Neural crest cell (in vitro differentiated cells): ENCODE results near the gene TACC2. TPM values are rescaled to one million over a fixed set of nuclear protein-coding genes. Genes with fewer than 3 reads are reported as not detected.
A peak's percentile ranks its signal among the peaks of the same experiment; 100 is the strongest.

Experiments
- DNase-seq: peaks from one replicate; pipeline ENCODE4 v3.0.0; 2021; ENCODE audit warnings: low read depth, mixed read lengths, low spot score
- H3K27ac Mint-ChIP-seq: one replicate; pipeline ENCODE4 v1.8.0; 2021; ENCODE audit warnings: mild to moderate bottlenecking, mixed read lengths; ENCODE audit not compliant: unreplicated experiment
- H3K27me3 Mint-ChIP-seq: 2 replicates; pipeline ENCODE4 v1.8.0; 2021; ENCODE audit warnings: low read depth, mild to moderate bottlenecking, mixed read lengths
- H3K36me3 Mint-ChIP-seq: 2 replicates; pipeline ENCODE4 v1.8.0; 2021; ENCODE audit warnings: low read depth, mild to moderate bottlenecking, mixed read lengths
- H3K4me1 Mint-ChIP-seq: 2 replicates; pipeline ENCODE4 v1.8.0; 2021; ENCODE audit warnings: mixed read lengths
- H3K4me3 Mint-ChIP-seq: one replicate; pipeline ENCODE4 v1.8.0; 2021; ENCODE audit warnings: mild to moderate bottlenecking, mixed read lengths
- H3K9me3 Mint-ChIP-seq: 2 replicates; pipeline ENCODE4 v1.8.0; 2021; ENCODE audit warnings: mixed read lengths
- total RNA-seq: library from RNA; stranded (reverse); gene quantifications from 2 replicates; pipeline ENCODE4 v1.2.1, GENCODE V29; 2021
- TF ChIP-seq, protein P1 (sequence below): fragments of 200-600 bp; sonication (generic); conservative IDR thresholded peaks from 2 replicates; pipeline ENCODE4 v1.5.0; 2021; ENCODE audit warnings: antibody characterized with exemption, mild to moderate bottlenecking

Gene TACC2
- total RNA-seq, 1 donor from 2014 or later, result 48.2 TPM

DNA sequence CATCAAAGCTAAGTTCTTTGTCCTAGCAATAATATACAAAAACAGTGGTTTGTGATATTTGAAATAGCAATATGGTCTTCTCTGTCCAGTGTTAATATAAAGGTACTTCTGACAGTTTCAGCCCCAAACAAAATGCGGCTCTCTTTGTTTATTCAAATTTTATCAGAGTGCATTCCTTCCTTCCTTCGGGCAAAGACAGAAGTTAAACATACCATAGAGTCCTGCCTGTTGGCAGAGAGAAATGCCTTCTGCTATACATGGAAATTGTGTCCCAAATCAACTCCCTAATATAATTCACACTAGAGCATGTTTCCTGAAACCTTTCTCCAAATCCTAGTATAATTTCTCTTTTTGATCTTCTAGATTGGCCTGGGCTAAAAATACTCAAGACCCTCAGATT lies 39.9 kb upstream of the TACC2 start:
- Mint-ChIP-seq H3K27ac (no peak overlapping the region), H3K27me3 (no peaks in the 10 kb centered on the region), H3K4me3 (no peak overlapping the region), H3K4me1 (peaks cover 14% of the 10 kb centered on the region), H3K36me3 (peaks cover 9% of the 10 kb centered on the region), H3K9me3 (no peaks in the 10 kb centered on the region)
- TF ChIP-seq, protein P1, sequence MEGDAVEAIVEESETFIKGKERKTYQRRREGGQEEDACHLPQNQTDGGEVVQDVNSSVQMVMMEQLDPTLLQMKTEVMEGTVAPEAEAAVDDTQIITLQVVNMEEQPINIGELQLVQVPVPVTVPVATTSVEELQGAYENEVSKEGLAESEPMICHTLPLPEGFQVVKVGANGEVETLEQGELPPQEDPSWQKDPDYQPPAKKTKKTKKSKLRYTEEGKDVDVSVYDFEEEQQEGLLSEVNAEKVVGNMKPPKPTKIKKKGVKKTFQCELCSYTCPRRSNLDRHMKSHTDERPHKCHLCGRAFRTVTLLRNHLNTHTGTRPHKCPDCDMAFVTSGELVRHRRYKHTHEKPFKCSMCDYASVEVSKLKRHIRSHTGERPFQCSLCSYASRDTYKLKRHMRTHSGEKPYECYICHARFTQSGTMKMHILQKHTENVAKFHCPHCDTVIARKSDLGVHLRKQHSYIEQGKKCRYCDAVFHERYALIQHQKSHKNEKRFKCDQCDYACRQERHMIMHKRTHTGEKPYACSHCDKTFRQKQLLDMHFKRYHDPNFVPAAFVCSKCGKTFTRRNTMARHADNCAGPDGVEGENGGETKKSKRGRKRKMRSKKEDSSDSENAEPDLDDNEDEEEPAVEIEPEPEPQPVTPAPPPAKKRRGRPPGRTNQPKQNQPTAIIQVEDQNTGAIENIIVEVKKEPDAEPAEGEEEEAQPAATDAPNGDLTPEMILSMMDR, result no peak
- no peak for DNase-seq

GRCh38 chr10:121949451-121949850 lies 39.5 kb upstream of the TACC2 start:
- peaks cover 14% of the 10 kb centered on the region for H3K4me1 Mint-ChIP-seq
- no peak for DNase-seq
- H3K9me3 Mint-ChIP-seq, result no peaks in the 10 kb centered on the region
- H3K27me3 Mint-ChIP-seq, result no peaks in the 10 kb centered on the region
- TF ChIP-seq, protein P1, result no peak
- no peak overlapping the region for H3K4me3 Mint-ChIP-seq
- peaks cover 9% of the 10 kb centered on the region for H3K36me3 Mint-ChIP-seq
- H3K27ac Mint-ChIP-seq, result peak overlapping the region; percentile 28

GRCh38 chr10:121952226-121952625 lies 36.7 kb upstream of the TACC2 start:
- Mint-ChIP-seq H3K27ac (no peak overlapping the region), H3K4me3 (no peak overlapping the region), H3K27me3 (no peaks in the 10 kb centered on the region), H3K4me1 (peaks cover 14% of the 10 kb centered on the region), H3K36me3 (peaks cover 24% of the 10 kb centered on the region), H3K9me3 (no peaks in the 10 kb centered on the region)
- TF ChIP-seq, protein P1, result no peak
- no peak for DNase-seq

DNA sequence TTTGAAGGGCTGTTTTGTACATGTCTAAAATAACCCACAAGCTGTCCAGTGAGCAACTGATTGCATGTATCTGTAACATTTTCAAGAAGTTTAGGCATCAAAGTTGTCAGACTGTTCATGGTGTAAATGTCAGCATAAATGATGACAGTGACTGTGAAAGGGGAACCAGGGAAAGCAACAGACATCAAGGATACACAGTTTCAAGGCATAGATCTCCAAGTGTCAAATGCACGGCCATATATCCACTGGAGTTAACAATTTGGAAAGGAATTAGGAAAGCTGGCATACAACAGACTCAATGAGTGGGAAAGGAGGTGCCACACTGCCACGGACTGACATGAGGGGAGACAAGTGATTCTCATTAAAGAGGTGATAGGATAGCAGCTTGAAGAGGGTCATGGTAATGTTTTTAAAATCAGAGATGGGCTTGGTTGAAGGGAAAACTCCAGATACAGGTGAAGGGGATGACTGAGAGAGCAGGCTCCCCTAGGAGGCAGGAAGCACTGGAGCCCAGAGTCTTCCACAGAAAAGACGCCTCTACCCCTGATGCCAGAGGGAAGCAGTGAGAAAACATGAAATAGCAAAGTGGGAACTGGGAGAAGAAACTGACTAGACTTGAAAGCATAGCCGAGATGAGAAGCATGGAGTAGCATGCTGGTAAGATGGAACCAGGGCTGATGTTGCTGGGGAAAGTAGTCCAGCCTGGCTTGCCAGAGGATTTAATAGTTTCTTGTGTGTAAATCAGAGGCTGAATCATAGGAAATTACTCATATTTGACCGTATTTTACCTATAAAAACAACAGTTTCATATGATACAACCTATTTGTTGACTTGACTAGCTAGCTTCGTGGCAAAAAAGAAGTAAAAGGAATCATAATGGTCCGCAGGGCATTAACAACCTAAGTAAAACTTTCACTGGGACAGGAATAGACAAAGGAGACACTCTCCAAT lies 32.6 kb upstream of the TACC2 start:
- Mint-ChIP-seq H3K27me3 (no peaks in the 10 kb centered on the region), H3K36me3 (peaks cover 23% of the 10 kb centered on the region), H3K27ac (peak overlapping the region; percentile 69), H3K9me3 (no peaks in the 10 kb centered on the region), H3K4me3 (no peak overlapping the region), H3K4me1 (no peaks in the 10 kb centered on the region)
- TF ChIP-seq, protein P1, result no peak
- no peak for DNase-seq

- H3K4me3 Mint-ChIP-seq, result no peak overlapping the region
- TF ChIP-seq, protein P1, result no peak
- H3K27ac Mint-ChIP-seq, result no peak overlapping the region
- peaks cover 21% of the 10 kb centered on the region for H3K36me3 Mint-ChIP-seq
- no peaks in the 10 kb centered on the region for H3K9me3 Mint-ChIP-seq
- DNase-seq, result no peak
- H3K4me1 Mint-ChIP-seq, result no peaks in the 10 kb centered on the region
- no peaks in the 10 kb centered on the region for H3K27me3 Mint-ChIP-seq
Measured at GRCh38 chr10:121959671-121960070, 29.3 kb upstream of the TACC2 start.
